IMR-90 (cell line): ENCODE data around the gene C10orf120. TPM values are rescaled to one million over a fixed set of nuclear protein-coding genes. Genes with fewer than 3 reads are reported as not detected.

Source experiments
- ATAC-seq: fragments of 200-7000 bp; cut with Tn5 transposase; 2 replicates; pipeline ENCODE4 v1.9.1; 2020; ENCODE audit warnings: low read depth, mild to moderate bottlenecking, moderate library complexity
- BruUV-seq: library from RNA; stranded (reverse); fragments of 400-500 nt; replicated peaks from 2 replicates; lab custom pipeline; 2021; lab: Mats Ljungman, UMichigan
- CTCF ChIA-PET: fragments of 300-600 bp; formaldehyde crosslinking; extraction: SDS; loops from one replicate; lab custom pipeline; 2021; ENCODE audit warnings: antibody characterized with exemption; lab: Yijun Ruan, JAX
- POLR2A ChIA-PET: fragments of 300-600 bp; sonication (Branson Sonifier 250); formaldehyde crosslinking; loops from one replicate; lab custom pipeline; 2022; ENCODE audit warnings: antibody characterized with exemption; ENCODE audit not compliant: unreplicated experiment; lab: Charles Lee
- DNase-seq: peaks from one replicate; pipeline ENCODE4 v3.0.0; 2013
- H2AFZ ChIP-seq: replicated peaks from 2 replicates; pipeline ENCODE3; 2013; ENCODE audit warnings: low read length, mild to moderate bottlenecking; ENCODE audit not compliant: poor library complexity
- H2AK5ac ChIP-seq: 2 replicates; pipeline ENCODE4 v1.6.1; 2013; ENCODE audit warnings: low read depth, low read length, inconsistent platforms
- H2AK9ac ChIP-seq: replicated peaks from 2 replicates; pipeline ENCODE3; 2013; ENCODE audit warnings: mild to moderate bottlenecking, low read depth, low read length, moderate library complexity; ENCODE audit not compliant: poor library complexity
- H2BK120ac ChIP-seq: 2 replicates; pipeline ENCODE4 v1.6.1; 2013; ENCODE audit warnings: low read depth, low read length, inconsistent platforms
- H2BK15ac ChIP-seq: 3 replicates; pipeline ENCODE4 v1.6.1; 2013; ENCODE audit warnings: low read depth, low read length, inconsistent platforms
- H2BK20ac ChIP-seq: 2 replicates; pipeline ENCODE4 v1.6.1; 2013; ENCODE audit warnings: low read depth, mild to moderate bottlenecking, inconsistent platforms, low read length, moderate library complexity
- H2BK5ac ChIP-seq: 2 replicates; pipeline ENCODE4 v1.6.1; 2013; ENCODE audit warnings: mild to moderate bottlenecking, low read depth, low read length, inconsistent platforms; ENCODE audit not compliant: poor library complexity, severe bottlenecking
- H3K14ac ChIP-seq: replicated peaks from 2 replicates; pipeline ENCODE4 v1.6.1; 2013; ENCODE audit warnings: low read depth, low read length, inconsistent platforms
- H3K18ac ChIP-seq: 2 replicates; pipeline ENCODE4 v1.6.1; 2013; ENCODE audit warnings: low read depth, low read length, control low read depth
- H3K23ac ChIP-seq: 2 replicates; pipeline ENCODE4 v1.6.1; 2013; ENCODE audit warnings: low read depth, low read length, inconsistent platforms
- H3K27ac ChIP-seq: 2 replicates; pipeline ENCODE4 v1.5.1; 2013; ENCODE audit warnings: mild to moderate bottlenecking, control low read depth, low read length; ENCODE audit not compliant: insufficient read depth
- H3K27me3 ChIP-seq: 2 replicates; pipeline ENCODE4 v1.6.1; 2013; ENCODE audit warnings: low read length; ENCODE audit not compliant: control insufficient read depth, insufficient read depth
- H3K36me3 ChIP-seq: 2 replicates; pipeline ENCODE4 v1.6.1; 2013; ENCODE audit warnings: low read length, mixed read lengths; ENCODE audit not compliant: control insufficient read depth, insufficient read depth
- H3K4ac ChIP-seq: 2 replicates; pipeline ENCODE4 v1.6.1; 2013; ENCODE audit warnings: low read depth, low read length, inconsistent platforms
- H3K4me1 ChIP-seq: 2 replicates; pipeline ENCODE4 v1.6.1; 2013; ENCODE audit warnings: low read length, mixed read lengths; ENCODE audit not compliant: control insufficient read depth, insufficient read depth
- H3K4me2 ChIP-seq: 2 replicates; pipeline ENCODE4 v1.6.1; 2013; ENCODE audit warnings: low read depth, mild to moderate bottlenecking, control low read depth, low read length, moderate library complexity
- H3K4me3 ChIP-seq: 2 replicates; pipeline ENCODE4 v1.5.1; 2013; ENCODE audit warnings: low read depth, mild to moderate bottlenecking, control low read depth, low read length, moderate library complexity; ENCODE audit not compliant: insufficient read depth
- H3K56ac ChIP-seq: 2 replicates; pipeline ENCODE4 v1.6.1; 2013; ENCODE audit warnings: low read length, inconsistent platforms; ENCODE audit not compliant: insufficient read depth; ENCODE audit errors: extremely low read depth
- H3K79me1 ChIP-seq, 2 experiments: 2 replicates each; pipeline ENCODE4 v1.6.1; 2013; ENCODE audit warnings: low read length in 2 of 2, inconsistent platforms in 1 of 2, low read depth in 1 of 2
- H3K9ac ChIP-seq: 2 replicates; pipeline ENCODE4 v1.6.1; 2013; ENCODE audit warnings: low read depth, low read length, control low read depth
- H3K9me1 ChIP-seq: 2 replicates; pipeline ENCODE4 v1.6.1; 2013; ENCODE audit warnings: low read length, inconsistent platforms; ENCODE audit not compliant: insufficient read depth
- H3K9me3 ChIP-seq: 2 replicates; pipeline ENCODE4 v1.6.1; 2013; ENCODE audit warnings: low read length; ENCODE audit not compliant: control insufficient read depth, insufficient read depth
- H4K20me1 ChIP-seq: 2 replicates; pipeline ENCODE4 v1.6.1; 2013; ENCODE audit warnings: low read length, inconsistent platforms; ENCODE audit not compliant: insufficient read depth
- H4K5ac ChIP-seq: 2 replicates; pipeline ENCODE4 v1.6.1; 2013; ENCODE audit warnings: mild to moderate bottlenecking, low read depth, low read length, control low read depth
- H4K8ac ChIP-seq, 2 experiments: 2 replicates each; pipeline ENCODE4 v1.6.1; 2013; ENCODE audit warnings: low read depth in 2 of 2, low read length in 2 of 2, control low read depth in 1 of 2, inconsistent platforms in 1 of 2
- H4K91ac ChIP-seq: 2 replicates; pipeline ENCODE4 v1.6.1; 2013; ENCODE audit warnings: low read depth, low read length, inconsistent platforms; ENCODE audit not compliant: insufficient read depth
- CEBPB ChIP-seq: IDR thresholded peaks from 2 replicates; pipeline ENCODE4 v1.6.1; 2012; ENCODE audit warnings: low read depth, low read length, improper control_type of control experiment
- CHD1 ChIP-seq: IDR thresholded peaks from 2 replicates; pipeline ENCODE4 v1.6.1; 2012; ENCODE audit warnings: low read depth, low read length, improper control_type of control experiment
- MAFK ChIP-seq: IDR thresholded peaks from 2 replicates; pipeline ENCODE4 v1.6.1; 2012; ENCODE audit warnings: low read depth, low read length, improper control_type of control experiment
- MXI1 ChIP-seq: IDR thresholded peaks from 2 replicates; pipeline ENCODE4 v1.6.1; 2012; ENCODE audit warnings: low read depth, mild to moderate bottlenecking, low read length, moderate library complexity, borderline replicate concordance
- POLR2A ChIP-seq: IDR thresholded peaks from 2 replicates; pipeline ENCODE4 v1.6.1; 2012; ENCODE audit warnings: mild to moderate bottlenecking, low read depth, low read length
- RFX5 ChIP-seq: IDR thresholded peaks from 2 replicates; pipeline ENCODE4 v1.8.0; 2012; ENCODE audit warnings: low read depth, mild to moderate bottlenecking, low read length, moderate library complexity
- SMC3 ChIP-seq: fragments of 150-350 bp; IDR thresholded peaks from 2 replicates; pipeline ENCODE4 v1.6.1; 2016; ENCODE audit warnings: low read depth, mild to moderate bottlenecking, antibody characterized with exemption, low read length, moderate library complexity
- WGBS, 2 experiments: methylation state at CpG; one replicate each; pipeline versions ENCODE4 v1.1.5 to v1.1.7; 2013; ENCODE audit warnings: missing lambda C conversion rate in 2 of 2; ENCODE audit not compliant: insufficient read length in 1 of 2; ENCODE audit errors: extremely low coverage in 2 of 2; 5-methylcytosine and 5-hydroxymethylcytosine counted together
- dilution Hi-C: fragments of 300-500 bp; cut with HindIII; formaldehyde crosslinking; loops from one replicate; pipeline ENCODE4 v1.14.3; 2018; ENCODE audit warnings: low sequenced_read_pairs; ENCODE audit not compliant: unreplicated experiment
- in situ Hi-C: fragments of 300-500 bp; cut with MboI; formaldehyde crosslinking; loops from 3 replicates; pipeline ENCODE4 v1.14.3; 2019; ENCODE audit warnings: low sequenced_read_pairs, inconsistent platforms, mixed read lengths
- intact Hi-C: fragments of 100-400 bp; cut with micrococcal nuclease; formaldehyde crosslinking; loops from 2 replicates; pipeline ENCODE4 v1.10.0; 2022
- polyA plus RNA-seq, 3 experiments: library from polyadenylated mRNA; depleted of rRNA; stranded (reverse); fragments of >200 nt; gene quantifications; 2 replicates each; pipeline ENCODE4 v1.2.3, GENCODE V29; 2012; ENCODE audit warnings: low replicate concordance in 1 of 3
- total RNA-seq: library from RNA; depleted of rRNA; stranded (reverse); fragments of >200 nt; gene quantifications from 2 replicates; pipeline ENCODE4 v1.2.3, GENCODE V29; 2012

The C10orf120 gene
- total and polyA plus RNA-seq, 2 of the 4 experiments (the other 2 are of a cell fraction): not detected

DNA sequence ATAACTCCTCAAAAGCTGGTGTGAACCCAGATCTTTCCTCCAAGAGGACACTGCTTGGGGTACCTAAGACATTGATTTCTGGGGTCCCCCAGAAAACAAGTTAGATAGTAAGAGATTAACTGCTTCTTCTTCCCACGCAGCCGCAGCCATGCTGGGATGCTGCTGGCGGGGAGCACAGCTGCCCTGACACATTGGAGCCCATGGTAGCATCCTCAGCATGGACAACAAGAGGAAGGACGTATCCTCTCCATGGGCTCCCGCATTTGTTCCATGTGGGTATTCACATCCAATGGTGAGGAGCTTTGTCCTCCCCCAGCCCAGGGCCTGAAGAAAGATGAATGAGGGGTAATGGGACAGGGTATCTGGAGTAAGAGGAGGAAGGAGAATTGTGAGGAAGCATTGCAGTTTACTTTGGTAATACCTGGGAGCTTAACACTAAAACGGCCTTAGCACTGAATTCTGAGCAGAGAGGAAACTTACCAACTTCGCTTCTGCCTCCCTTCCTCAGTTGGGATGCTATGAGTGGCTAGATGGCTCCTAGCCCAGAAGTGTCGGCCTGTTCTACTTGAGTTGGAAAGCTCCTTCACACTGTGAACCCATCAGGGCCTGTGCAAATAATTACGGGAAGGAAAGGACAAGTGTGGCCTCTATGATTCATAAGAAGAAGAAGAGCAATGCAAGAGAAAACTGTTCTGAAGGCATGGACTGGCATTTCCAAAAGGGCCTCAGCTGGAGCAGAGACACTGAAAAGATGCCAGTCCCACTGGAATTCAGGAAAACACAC is 43.9 kb downstream of the C10orf120 start (continued):
- no peak for TF ChIP-seq POLR2A

DNA sequence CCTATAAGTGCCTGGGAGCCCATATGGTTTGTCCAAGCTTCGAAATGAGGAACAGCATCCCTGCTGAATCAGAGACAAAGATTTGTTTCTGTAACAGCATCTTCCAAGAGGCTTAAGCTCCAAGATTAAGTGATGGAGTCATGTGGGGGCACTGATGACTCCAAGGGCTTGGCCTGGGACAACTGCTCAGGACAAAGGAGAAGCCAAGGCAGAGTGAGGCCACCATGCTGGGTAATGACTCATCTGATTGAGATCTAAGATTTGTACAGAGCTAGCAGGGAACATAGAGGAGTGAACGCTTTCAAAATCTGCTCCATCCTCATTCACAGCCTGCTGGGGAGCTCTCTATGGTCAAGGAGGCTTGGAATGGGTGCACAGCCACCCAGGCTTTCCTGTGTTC is 49.3 kb downstream of the C10orf120 start:
- no peaks in the 10 kb centered on the region for H3K9me3 ChIP-seq
- no peak overlapping the region for H2AK5ac ChIP-seq
- H3K36me3 ChIP-seq: no peaks in the 10 kb centered on the region
- no peaks in the 10 kb centered on the region for H3K27me3 ChIP-seq
- no peaks in the 10 kb centered on the region for H3K79me1 ChIP-seq
- DNase-seq: no peak
- H3K14ac ChIP-seq: no peak overlapping the region
- CTCF ChIA-PET: no interaction called here
- H2AFZ ChIP-seq: no peak overlapping the region
- intact Hi-C loops: no loop called here
- no peak overlapping the region for H3K23ac ChIP-seq
- no peak overlapping the region for H4K91ac ChIP-seq
- H2BK20ac ChIP-seq: no peak overlapping the region
- dilution Hi-C loops: no loop called here
- in situ Hi-C loops: loop anchor here (25.0 kb wide), 1 partner anchor 912 kb away; no protein-coding TSS in a partner anchor
- no peak overlapping the region for H4K5ac ChIP-seq
- no peaks in the 10 kb centered on the region for H4K20me1 ChIP-seq
- H3K9me1 ChIP-seq: no peaks in the 10 kb centered on the region
- no TSS peak for BruUV-seq
- no peak overlapping the region for H2AK9ac ChIP-seq
- H3K27ac ChIP-seq: no peak overlapping the region
- no peak overlapping the region for H3K4me3 ChIP-seq
- POLR2A ChIA-PET: no interaction called here
- no peaks in the 10 kb centered on the region for H3K4me1 ChIP-seq
- no peak overlapping the region for H2BK5ac ChIP-seq
- no peak overlapping the region for H3K56ac ChIP-seq
- no peak overlapping the region for H4K8ac ChIP-seq
- TF ChIP-seq SMC3: no peak
- no peak for TF ChIP-seq MAFK
- no peak for TF ChIP-seq CEBPB
- no peak for TF ChIP-seq RFX5
- no peak for TF ChIP-seq CHD1
- no peak for TF ChIP-seq MXI1
- H3K18ac ChIP-seq: no peak overlapping the region
- no peak overlapping the region for H2BK120ac ChIP-seq
- no CpG with 5 or more reads among the region's 2 CpGs for WGBS, 2 experiments
- no peak for ATAC-seq
- no peak overlapping the region for H3K9ac ChIP-seq
- no peak overlapping the region for H3K4ac ChIP-seq
- no peak overlapping the region for H3K4me2 ChIP-seq
- H2BK15ac ChIP-seq: no peak overlapping the region
